ENCODE data around the gene COX5A.

Gene COX5A

GRCh38 chr15:74937590-74938371 lies at the start of gene COX5A:
Gene COX5A, minus strand, starts transcription at chr15:74938073. Its CDS starts 59 bp downstream, at chr15:74938014.
- peak; percentile 95 for DNase-seq

- DNase-seq: no peak
Observed at GRCh38 chr15:74983725-74984231, 45.9 kb upstream of the COX5A start.

- no peak for DNase-seq
Observed at GRCh38 chr15:74982183-74982582, 44.3 kb upstream of the COX5A start.

GRCh38 chr15:74978503-74978902 lies 40.6 kb upstream of the COX5A start:
- no peak for DNase-seq

- DNase-seq: no peak
Observed at GRCh38 chr15:74978077-74978476, 40.2 kb upstream of the COX5A start.

- DNase-seq: no peak
Observed at GRCh38 chr15:74977599-74977998, 39.7 kb upstream of the COX5A start.

- DNase-seq: no peak
Observed at GRCh38 chr15:74976159-74976558, 38.3 kb upstream of the COX5A start.

- no peak for DNase-seq
Observed at GRCh38 chr15:74967670-74968069, 29.8 kb upstream of the COX5A start.

GRCh38 chr15:74964794-74965193 lies 26.9 kb upstream of the COX5A start:
- no peak for DNase-seq

- DNase-seq: no peak
Observed at GRCh38 chr15:74963213-74963612, 25.3 kb upstream of the COX5A start.

- DNase-seq: no peak
Observed at GRCh38 chr15:74962671-74963070, 24.8 kb upstream of the COX5A start.

- DNase-seq: no peak
Observed at GRCh38 chr15:74962219-74962618, 24.3 kb upstream of the COX5A start.

- no peak for DNase-seq
Observed at GRCh38 chr15:74961616-74962015, 23.7 kb upstream of the COX5A start.

GRCh38 chr15:74960995-74961588 lies 23.2 kb upstream of the COX5A start:
- no peak for DNase-seq

GRCh38 chr15:74960286-74960685 lies 22.4 kb upstream of the COX5A start:
- no peak for DNase-seq

GRCh38 chr15:74959586-74959939 lies 21.7 kb upstream of the COX5A start:
- DNase-seq: no peak

- DNase-seq: no peak
Observed at GRCh38 chr15:74958908-74959585, 21.2 kb upstream of the COX5A start.

GRCh38 chr15:74958320-74958907 lies 20.5 kb upstream of the COX5A start:
- peak; percentile 55 for DNase-seq

- DNase-seq: peak; percentile 18
Observed at GRCh38 chr15:74957476-74958035, 19.7 kb upstream of the COX5A start.

- peak; percentile 38 for DNase-seq
Observed at GRCh38 chr15:74956648-74957475, 19.0 kb upstream of the COX5A start, which contains the start of gene RPP25. Gene RPP25, minus strand, starts transcription at chr15:74956772. Its CDS starts 189 bp downstream, at chr15:74956583.

GRCh38 chr15:74955796-74956647 lies 18.1 kb upstream of the COX5A start:
- DNase-seq: no peak

All from NCI-H2171 (cell line).